Stimulated activated CD8-positive, alpha-beta memory T cell treated with anti-CD3 and anti-CD28 coated beads, Interleukin-7, amount 100 ng/mL, for 48 hours (primary cell): ENCODE measurements around the gene RBP3.

Source experiments
- DNase-seq, 2 donors: peaks; one replicate each; pipeline ENCODE4 v3.0.0-alpha.2; 2020; ENCODE audit warnings: low read depth in 1 of 2; ENCODE audit errors: extremely low read depth in 1 of 2

RBP3 gene

DNA sequence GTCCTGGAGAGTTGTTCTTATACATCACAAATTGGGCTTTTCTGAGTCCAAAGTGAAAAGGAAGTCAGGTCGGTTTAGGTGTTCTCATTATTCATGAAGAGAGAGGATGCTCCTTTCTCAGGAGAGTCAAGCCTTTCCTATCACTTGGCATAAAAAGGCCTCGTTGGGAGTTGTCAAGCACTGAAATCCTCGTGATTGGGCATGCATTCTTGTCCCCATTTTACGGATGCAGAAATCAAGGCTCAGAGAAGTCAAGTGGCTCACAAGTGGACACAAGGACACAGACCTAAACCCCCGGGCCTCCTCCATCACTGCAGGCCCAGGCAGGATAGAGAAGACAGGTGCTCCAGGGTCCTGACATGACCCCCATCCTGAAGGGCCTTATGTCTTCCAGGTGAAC lies 8.5 kb downstream of the RBP3 start:
- DNase-seq = no peak

GRCh38 chr10:47357131-47357582 lies 9.0 kb downstream of the RBP3 start:
- DNase-seq = no peak

- DNase-seq = no peak
These were observed 9.7 kb downstream of the RBP3 start for GRCh38 chr10:47357911-47358310.

- no peak for DNase-seq
These were observed 10.3 kb downstream of the RBP3 start for GRCh38 chr10:47358457-47358856.

DNA sequence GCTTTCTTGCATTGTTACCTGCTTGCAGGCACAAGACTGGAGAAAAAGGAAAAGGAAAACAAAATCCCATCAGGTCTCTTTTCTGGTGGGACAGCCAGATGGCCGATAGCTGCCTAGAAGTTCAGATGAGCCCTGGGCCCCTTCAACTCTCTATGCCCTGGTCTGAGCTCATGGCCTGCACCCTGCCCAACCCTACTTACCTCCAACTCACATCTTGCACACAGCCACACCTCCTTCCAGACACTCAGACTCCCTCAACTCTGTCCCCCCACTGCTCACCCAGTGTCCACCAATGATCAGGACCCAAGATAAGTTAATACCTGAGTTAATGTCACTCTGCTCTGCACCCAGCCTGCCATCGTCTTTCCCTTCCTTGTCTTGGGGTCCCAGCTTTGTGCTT lies 10.9 kb downstream of the RBP3 start:
- no peak for DNase-seq

DNA sequence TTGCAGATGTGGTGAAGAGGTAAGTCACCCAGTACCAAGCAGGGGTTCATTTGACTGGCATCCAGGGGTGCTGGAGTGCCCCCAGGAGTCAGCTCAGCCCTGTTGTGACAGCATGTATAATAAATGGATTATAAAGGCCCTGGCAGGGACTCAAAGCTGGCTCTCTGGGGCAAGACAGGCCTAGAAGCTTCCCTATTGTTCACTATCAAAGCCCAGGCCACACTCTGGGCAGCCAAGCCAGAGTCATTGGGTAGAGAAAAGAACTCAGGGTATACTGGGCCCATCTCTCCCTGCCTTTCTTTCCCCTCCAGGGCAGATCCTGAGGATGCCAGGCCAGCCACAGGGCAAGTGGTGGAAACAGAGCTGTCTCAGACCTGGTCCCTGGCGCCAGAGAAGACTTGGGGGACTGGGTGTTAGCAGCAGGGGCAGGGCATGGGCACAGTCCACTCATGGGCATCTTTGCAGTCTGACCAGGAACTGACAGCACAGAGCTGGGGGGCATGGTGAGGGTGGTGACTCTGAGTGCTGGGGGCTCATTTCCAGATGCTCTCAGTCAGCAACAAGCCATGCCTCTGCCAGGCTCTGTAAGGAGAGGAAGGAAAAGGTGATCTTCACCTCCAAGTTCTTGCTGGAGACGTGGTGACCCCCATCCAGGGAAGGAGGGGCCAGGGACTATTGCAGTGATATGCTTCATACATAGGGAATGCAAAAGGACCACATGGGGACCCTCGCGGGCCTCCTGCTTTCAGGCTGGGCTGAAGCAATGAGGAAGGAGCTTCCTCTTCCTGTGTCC lies 11.7 kb downstream of the RBP3 start:
- no peak for DNase-seq

GRCh38 chr10:47360419-47361040 lies 12.4 kb downstream of the RBP3 start:
- DNase-seq = no peak

GRCh38 chr10:47361293-47361692 lies 13.1 kb downstream of the RBP3 start:
- DNase-seq = peak in 1 of 2 donors; percentile 4

GRCh38 chr10:47362199-47362598 lies 14.0 kb downstream of the RBP3 start:
- no peak for DNase-seq

- DNase-seq = no peak
These were observed 15.6 kb downstream of the RBP3 start for GRCh38 chr10:47363781-47364180.

DNA sequence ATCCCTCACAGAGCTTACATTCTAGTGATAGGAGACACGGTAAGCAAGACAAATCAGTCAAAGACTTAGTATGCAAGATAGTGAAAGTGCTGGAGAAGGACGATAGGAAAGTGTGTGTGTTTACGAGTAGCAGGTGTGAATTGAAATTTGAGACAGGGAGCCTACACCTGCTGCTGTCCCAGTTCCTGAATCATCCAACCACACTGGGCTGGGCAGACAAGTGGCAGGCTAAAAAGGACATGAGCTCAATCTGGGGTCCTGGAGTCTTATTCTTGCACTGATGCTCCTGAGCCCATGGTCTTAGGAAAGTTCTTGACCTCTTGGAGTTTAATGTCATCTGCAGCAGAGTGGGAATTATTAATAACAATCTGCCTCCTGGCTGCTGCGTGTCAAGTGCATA lies 16.2 kb downstream of the RBP3 start:
- DNase-seq = no peak

- DNase-seq = no peak
These were observed 16.7 kb downstream of the RBP3 start for GRCh38 chr10:47364911-47365310.

DNA sequence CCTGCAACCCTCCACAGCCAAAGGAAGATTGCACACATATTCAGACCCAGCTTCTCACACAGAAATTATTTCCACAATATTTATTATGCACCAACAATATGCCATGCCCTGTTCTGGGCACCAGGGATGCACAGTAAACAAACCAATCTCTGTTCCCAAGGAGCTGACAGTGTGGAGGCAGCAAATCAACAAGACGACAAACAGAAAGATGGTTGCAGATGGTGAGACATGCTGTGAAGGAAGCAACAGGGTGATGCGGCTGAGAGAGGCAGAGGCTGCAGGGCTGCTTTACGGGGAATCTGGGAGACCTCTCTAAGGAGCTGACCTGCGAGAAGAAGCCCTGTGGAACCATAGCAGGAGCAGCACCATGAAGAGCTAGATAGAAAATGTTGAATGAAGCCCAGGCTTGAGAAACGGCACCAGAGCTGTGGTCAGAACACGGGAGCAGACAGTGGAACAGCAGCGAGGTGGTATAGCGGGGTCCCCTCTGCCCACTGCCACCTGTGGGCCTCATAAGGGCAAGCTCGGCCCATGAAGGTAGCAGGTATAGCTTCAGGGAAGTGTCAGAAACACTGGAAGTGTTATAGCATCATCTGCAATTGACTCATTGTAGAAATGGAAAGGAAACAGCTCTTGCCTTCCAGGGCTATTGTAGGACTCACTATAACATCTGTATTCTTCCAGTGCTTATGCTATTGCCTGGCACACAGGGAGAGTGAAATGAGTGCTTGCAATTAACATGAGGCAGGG lies 17.4 kb downstream of the RBP3 start:
- no peak for DNase-seq

DNA sequence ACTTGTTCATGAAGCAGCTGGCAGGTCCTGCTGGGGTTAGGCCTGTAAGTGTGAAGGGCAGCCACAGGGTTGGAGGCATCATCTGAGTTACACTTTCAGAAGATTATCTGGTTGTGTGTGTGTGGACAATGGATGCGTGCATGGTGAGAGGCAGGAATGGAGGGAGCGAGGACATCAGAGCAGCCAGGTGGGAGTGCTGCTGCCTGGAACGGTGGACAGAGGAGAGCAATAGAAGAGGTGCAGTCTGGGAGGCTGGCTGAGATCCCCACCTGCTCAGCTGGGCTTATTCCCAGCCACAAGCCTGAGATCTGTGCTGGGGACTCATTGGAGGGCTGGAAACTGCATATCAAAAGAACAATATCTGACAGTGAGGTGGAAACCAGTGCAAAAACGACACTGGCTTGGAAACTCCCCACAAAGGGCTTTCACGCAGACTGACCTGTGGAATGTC lies 18.0 kb downstream of the RBP3 start:
- no peak for DNase-seq

DNA sequence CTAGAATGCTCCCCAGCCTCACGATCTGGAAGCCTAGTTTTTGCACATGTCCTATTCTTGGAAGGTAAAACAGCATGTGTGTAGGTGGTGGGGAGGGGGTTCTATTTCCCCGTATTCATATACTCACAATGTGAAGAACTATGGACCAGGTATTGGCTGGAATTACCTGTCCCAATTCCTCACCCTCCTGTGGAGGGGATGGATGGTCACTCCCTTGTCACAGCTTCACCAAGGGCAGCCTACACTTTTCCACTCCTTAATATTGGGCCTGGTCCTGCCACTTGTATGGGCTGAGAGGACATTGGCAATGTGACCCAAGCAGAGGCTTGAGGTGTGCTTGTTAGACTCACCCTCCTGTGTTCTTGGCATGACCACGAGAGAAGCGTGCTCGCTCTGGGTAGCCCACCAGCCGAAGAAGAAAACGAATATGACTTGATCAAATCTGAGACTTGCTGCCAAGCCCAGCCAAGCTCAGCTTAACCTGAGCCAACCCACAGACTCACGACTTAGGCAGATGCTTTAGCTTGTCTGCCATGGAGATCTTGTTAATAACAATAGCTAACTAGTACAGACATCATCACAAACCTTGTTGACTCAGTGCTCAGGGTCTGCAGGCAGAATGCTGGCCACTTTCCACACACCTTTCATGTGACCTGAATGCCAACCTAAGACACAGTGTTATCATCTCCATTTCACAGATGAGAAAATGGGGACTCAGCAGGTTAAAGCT lies 18.7 kb downstream of the RBP3 start:
- no peak for DNase-seq

DNA sequence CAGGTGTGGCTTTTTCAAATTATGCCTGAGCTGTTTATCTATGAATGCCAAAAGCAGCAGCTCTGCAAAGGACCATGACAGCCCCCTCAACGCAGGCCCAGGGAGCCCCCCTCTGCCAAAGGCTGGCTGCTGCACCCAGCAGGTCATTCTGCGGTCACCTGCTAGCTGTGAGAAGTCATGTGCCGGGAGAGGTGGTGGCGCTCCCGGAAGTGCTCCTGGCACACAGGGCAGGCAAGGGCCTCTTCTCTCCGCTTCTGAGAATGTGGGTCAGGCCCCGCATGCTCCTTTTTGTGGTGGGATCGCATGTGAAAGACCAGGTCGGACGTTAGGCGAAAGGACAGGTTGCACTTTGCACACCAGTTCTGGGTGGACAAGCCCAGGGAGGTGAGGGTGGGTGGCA lies 19.5 kb downstream of the RBP3 start:
- no peak for DNase-seq

GRCh38 chr10:47368431-47369180 lies 20.4 kb downstream of the RBP3 start:
- DNase-seq = no peak

DNA sequence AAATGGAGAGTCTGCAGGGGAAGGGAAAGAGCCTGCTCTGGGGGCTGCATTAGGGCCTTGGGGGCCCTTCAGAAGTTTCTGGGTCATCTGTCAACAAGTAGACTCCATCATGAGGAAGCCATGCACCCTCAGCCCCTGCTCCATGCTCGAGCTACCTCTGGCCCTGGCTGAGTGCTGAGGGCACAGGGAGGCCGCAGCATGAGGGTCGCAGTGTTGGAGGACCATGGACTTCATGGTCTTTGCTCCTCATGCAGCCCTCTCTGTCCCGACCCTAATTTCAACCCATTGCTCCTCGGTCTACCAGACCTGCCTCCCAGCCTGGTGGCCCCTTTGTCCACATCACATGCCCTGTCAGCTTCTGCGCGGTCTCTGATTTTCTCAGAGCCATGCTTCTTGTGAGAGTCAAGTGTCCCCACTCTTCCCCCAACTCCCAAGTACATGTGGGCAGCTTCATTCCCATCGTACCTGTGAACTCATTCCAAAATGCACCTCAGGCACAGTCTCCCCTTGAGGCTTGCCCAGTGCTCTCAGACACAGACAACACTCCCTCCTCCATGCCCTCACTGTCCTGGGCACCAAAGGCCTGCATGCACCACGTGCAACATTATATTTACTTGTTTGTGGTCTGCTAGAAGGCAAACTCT lies 21.2 kb downstream of the RBP3 start:
- DNase-seq = no peak

DNA sequence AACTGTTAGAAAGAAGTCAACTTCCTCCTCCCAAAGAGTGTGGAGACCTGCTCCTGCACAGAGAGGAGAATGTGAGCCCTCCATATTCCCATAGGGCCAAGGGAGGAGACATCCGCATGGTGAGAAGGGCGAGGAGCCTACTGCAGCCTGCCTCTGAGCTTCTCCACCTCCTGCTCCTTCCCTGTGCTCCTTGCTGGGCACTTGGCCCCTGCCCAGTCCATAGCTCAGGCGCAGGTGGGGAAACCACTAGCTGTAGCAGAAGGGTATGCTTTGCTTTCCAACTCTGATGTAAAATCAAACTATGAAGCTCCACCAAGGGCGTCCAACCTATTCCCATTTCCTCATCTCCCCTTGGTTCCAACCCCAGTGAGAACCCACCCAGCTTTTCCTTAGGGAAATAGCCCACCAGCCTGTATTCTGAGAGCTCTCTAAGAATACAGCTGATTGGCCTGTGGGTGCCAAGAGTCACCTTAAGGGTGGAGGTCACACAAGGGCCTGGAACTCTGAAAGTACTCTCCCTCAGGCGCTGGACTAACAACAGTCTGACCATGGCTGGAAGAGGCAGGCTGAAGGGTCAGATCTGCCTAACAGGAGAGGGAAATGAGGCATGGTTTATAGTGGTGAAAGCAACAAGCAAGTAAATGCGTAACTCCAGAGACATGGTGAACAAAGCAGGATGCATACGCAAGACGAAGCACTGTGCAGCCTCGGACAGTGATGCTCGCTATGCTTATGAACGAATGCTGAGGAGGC lies 22.0 kb downstream of the RBP3 start:
- DNase-seq = no peak
